ENCODE results near the gene PRDM11. TPM values are rescaled to one million over a fixed set of nuclear protein-coding genes. Genes with fewer than 3 reads are reported as not detected.

The PRDM11 gene
- total RNA-seq, 2 donors from 2014 or later = 23.8 to 30.5 TPM

DNA sequence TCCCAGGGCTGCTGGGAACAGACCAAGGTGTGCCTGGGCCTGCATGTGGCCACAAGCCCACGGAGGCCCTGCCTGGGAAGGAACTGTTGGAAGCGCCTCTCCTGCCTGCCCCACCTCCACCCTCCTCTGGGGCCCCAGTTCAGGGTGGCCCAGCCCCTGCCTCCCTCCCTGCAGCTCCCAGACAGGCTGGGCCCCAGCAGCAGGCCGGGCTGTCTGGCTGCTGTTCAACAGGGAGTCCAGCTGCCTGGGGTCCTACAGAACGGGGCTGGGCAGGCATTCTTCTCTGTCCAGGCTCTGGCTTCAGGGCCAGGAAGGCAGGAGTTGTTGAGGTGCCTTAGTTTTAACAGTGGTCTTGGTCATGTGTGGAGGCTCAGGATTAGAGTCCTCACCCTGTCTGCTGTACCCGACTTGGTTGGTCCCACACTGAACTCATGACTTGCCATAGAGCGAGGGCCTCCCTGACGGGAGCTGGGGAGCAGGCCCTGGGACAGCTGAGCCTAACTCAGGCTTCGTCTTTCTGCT is 11.8 kb downstream of the PRDM11 start:
- H3K4me3 ChIP-seq = no peak overlapping the region
- no peaks in the 10 kb centered on the region for H3K27me3 ChIP-seq (replicated peaks; ENCODE audit: insufficient read depth)
- H3K9me3 ChIP-seq = no peaks in the 10 kb centered on the region
- peaks cover 42 to 89% of the 10 kb centered on the region in 2 donors for H3K4me1 ChIP-seq (ENCODE audit: control insufficient read depth in 1 of 2, low read depth in 2 of 2)
- ATAC-seq (ENCODE audit: insufficient number of reproducible peaks, low FRiP score, low read depth) = no peak
- peak overlapping the region; percentile 74 to 76 for H3K27ac ChIP-seq
- no peak for TF ChIP-seq CTCF (IDR thresholded peaks at IDR 0.05)
- no peak for DNase-seq (ENCODE audit: low spot score)
- H3K36me3 ChIP-seq = no peaks in the 10 kb centered on the region

GRCh38 chr11:45158891-45159605 is 12.6 kb downstream of the PRDM11 start:
- Histone ChIP-seq H3K9me3 (no peaks in the 10 kb centered on the region), H3K4me1 (ENCODE audit: control insufficient read depth in 1 of 2, low read depth in 2 of 2) (peaks cover 50 to 89% of the 10 kb centered on the region in 2 donors), H3K27ac (peak overlapping the region; percentile 74 to 76), H3K4me3 (no peak overlapping the region), H3K27me3 (replicated peaks; ENCODE audit: insufficient read depth) (no peaks in the 10 kb centered on the region), H3K36me3 (no peaks in the 10 kb centered on the region)
- no peak for TF ChIP-seq CTCF (IDR thresholded peaks at IDR 0.05)
- DNase-seq (ENCODE audit: low spot score) = no peak
- ATAC-seq (ENCODE audit: insufficient number of reproducible peaks, low FRiP score, low read depth) = no peak

DNA sequence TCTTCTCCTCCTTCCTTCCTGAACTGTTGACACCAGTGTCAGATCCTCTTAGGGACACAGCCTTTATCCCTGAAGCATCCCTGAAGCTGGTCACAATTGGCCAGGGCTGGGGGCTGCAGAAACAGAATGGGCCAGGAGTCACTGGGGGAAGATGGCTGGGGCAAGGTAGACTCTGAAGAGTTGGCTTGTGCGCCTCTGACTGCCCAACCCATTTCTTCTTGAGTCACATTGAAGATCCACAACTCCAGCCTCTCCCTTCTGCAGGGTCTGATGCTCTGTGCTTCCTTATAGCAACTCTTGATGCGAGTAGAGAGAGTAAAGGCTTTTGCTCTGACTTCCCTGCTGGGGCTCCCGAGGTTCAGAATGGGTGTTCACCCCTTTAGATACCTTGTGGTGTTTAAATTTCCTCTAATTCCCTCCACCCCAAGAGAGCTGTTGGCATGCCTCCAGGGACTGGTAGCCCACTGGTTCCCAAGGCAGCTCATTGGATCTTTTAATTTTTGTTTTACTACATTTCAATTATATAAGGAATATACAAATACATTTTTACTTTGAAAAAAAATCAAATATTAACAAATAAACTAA is 13.4 kb downstream of the PRDM11 start:
- Histone ChIP-seq H3K4me1 (ENCODE audit: control insufficient read depth in 1 of 2, low read depth in 2 of 2) (peaks cover 51 to 89% of the 10 kb centered on the region in 2 donors), H3K27me3 (replicated peaks; ENCODE audit: insufficient read depth) (no peaks in the 10 kb centered on the region), H3K4me3 (no peak overlapping the region), H3K27ac (peak overlapping the region; percentile 74 to 76), H3K9me3 (no peaks in the 10 kb centered on the region), H3K36me3 (no peaks in the 10 kb centered on the region)
- no peak for TF ChIP-seq CTCF (IDR thresholded peaks at IDR 0.05)
- ATAC-seq (ENCODE audit: insufficient number of reproducible peaks, low FRiP score, low read depth) (no peak), DNase-seq (ENCODE audit: low spot score) (no peak)

GRCh38 chr11:45161252-45162063 is 15.0 kb downstream of the PRDM11 start:
- Histone ChIP-seq H3K27me3 (replicated peaks; ENCODE audit: insufficient read depth) (no peaks in the 10 kb centered on the region), H3K27ac (peak overlapping the region; percentile 73 to 79), H3K4me1 (ENCODE audit: control insufficient read depth in 1 of 2, low read depth in 2 of 2) (peaks cover 47 to 84% of the 10 kb centered on the region in 2 donors), H3K9me3 (no peaks in the 10 kb centered on the region), H3K36me3 (no peaks in the 10 kb centered on the region), H3K4me3 (no peak overlapping the region)
- DNase-seq (ENCODE audit: low spot score) = no peak
- ATAC-seq (ENCODE audit: insufficient number of reproducible peaks, low FRiP score, low read depth) = no peak
- TF ChIP-seq CTCF (IDR thresholded peaks at IDR 0.05) = no peak

GRCh38 chr11:45162064-45162375 is 15.6 kb downstream of the PRDM11 start:
- DNase-seq (ENCODE audit: low spot score) (no peak), ATAC-seq (ENCODE audit: insufficient number of reproducible peaks, low FRiP score, low read depth) (no peak)
- no peak for TF ChIP-seq CTCF (IDR thresholded peaks at IDR 0.05)
- Histone ChIP-seq H3K36me3 (no peaks in the 10 kb centered on the region), H3K4me3 (no peak overlapping the region), H3K27me3 (replicated peaks; ENCODE audit: insufficient read depth) (no peaks in the 10 kb centered on the region), H3K27ac (peak overlapping the region; percentile 73 to 79), H3K4me1 (ENCODE audit: control insufficient read depth in 1 of 2, low read depth in 2 of 2) (peaks cover 47 to 84% of the 10 kb centered on the region in 2 donors), H3K9me3 (no peaks in the 10 kb centered on the region)
